ENCODE results near the gene DHDDS.
A peak's percentile ranks its signal among the peaks of the same experiment; 100 is the strongest.

Gene DHDDS

GRCh38 chr1:26477446-26478152 is 45.5 kb downstream of the DHDDS start:
- Histone ChIP-seq H3K27me3 (ENCODE audit: insufficient read depth, low read length) (no peaks in the 10 kb centered on the region), H2AFZ (ENCODE audit: low read length, unreplicated experiment) (no peak overlapping the region), H3K27ac (ENCODE audit: low read depth, low read length) (no peak overlapping the region), H3K79me2 (ENCODE audit: control insufficient read depth, insufficient read depth, low read length, unreplicated experiment) (peaks cover 25% of the 10 kb centered on the region), H3K4me3 (ENCODE audit: low read depth, low read length) (no peak overlapping the region), H3K4me1 (ENCODE audit: control insufficient read depth, insufficient read depth, low read length, unreplicated experiment) (peaks cover 16% of the 10 kb centered on the region), H3K36me3 (ENCODE audit: insufficient read depth, low read length) (peaks cover 37% of the 10 kb centered on the region)

- peaks cover 23% of the 10 kb centered on the region for H3K79me2 ChIP-seq (ENCODE audit: control insufficient read depth, insufficient read depth, low read length, unreplicated experiment)
- no peaks in the 10 kb centered on the region for H3K27me3 ChIP-seq (ENCODE audit: insufficient read depth, low read length)
- H3K4me1 ChIP-seq (ENCODE audit: control insufficient read depth, insufficient read depth, low read length, unreplicated experiment) = peaks cover 20% of the 10 kb centered on the region
Measured at GRCh38 chr1:26478159-26478558, 46.0 kb downstream of the DHDDS start.

GRCh38 chr1:26478988-26479387 is 46.9 kb downstream of the DHDDS start:
- Histone ChIP-seq H3K27me3 (ENCODE audit: insufficient read depth, low read length) (no peaks in the 10 kb centered on the region), H3K4me3 (ENCODE audit: low read depth, low read length) (no peak overlapping the region), H2AFZ (ENCODE audit: low read length, unreplicated experiment) (no peak overlapping the region), H3K4me1 (ENCODE audit: control insufficient read depth, insufficient read depth, low read length, unreplicated experiment) (peaks cover 16% of the 10 kb centered on the region), H3K36me3 (ENCODE audit: insufficient read depth, low read length) (peaks cover 28% of the 10 kb centered on the region), H3K79me2 (ENCODE audit: control insufficient read depth, insufficient read depth, low read length, unreplicated experiment) (peaks cover 15% of the 10 kb centered on the region), H3K27ac (ENCODE audit: low read depth, low read length) (no peak overlapping the region)

More at GRCh38 chr1:26478159-26478558, 46.0 kb downstream of the DHDDS start:
- Histone ChIP-seq H3K4me3 (ENCODE audit: low read depth, low read length) (no peak overlapping the region), H3K36me3 (ENCODE audit: insufficient read depth, low read length) (peaks cover 36% of the 10 kb centered on the region), H2AFZ (ENCODE audit: low read length, unreplicated experiment) (no peak overlapping the region), H3K27ac (ENCODE audit: low read depth, low read length) (no peak overlapping the region)

GRCh38 chr1:26482921-26483320 is 50.8 kb downstream of the DHDDS start:
- H3K79me2 ChIP-seq (ENCODE audit: control insufficient read depth, insufficient read depth, low read length, unreplicated experiment) = no peaks in the 10 kb centered on the region
- H3K27ac ChIP-seq (ENCODE audit: low read depth, low read length) = no peak overlapping the region
- no peaks in the 10 kb centered on the region for H3K36me3 ChIP-seq (ENCODE audit: insufficient read depth, low read length)
- no peak overlapping the region for H3K4me3 ChIP-seq (ENCODE audit: low read depth, low read length)
- no peaks in the 10 kb centered on the region for H3K27me3 ChIP-seq (ENCODE audit: insufficient read depth, low read length)
- no peak overlapping the region for H2AFZ ChIP-seq (ENCODE audit: low read length, unreplicated experiment)
- peaks cover 5% of the 10 kb centered on the region for H3K4me1 ChIP-seq (ENCODE audit: control insufficient read depth, insufficient read depth, low read length, unreplicated experiment)

GRCh38 chr1:26483980-26484379 is 51.9 kb downstream of the DHDDS start:
- Histone ChIP-seq H3K27ac (ENCODE audit: low read depth, low read length) (no peak overlapping the region), H3K79me2 (ENCODE audit: control insufficient read depth, insufficient read depth, low read length, unreplicated experiment) (no peaks in the 10 kb centered on the region), H3K27me3 (ENCODE audit: insufficient read depth, low read length) (no peaks in the 10 kb centered on the region), H3K4me3 (ENCODE audit: low read depth, low read length) (no peak overlapping the region), H2AFZ (ENCODE audit: low read length, unreplicated experiment) (no peak overlapping the region), H3K36me3 (ENCODE audit: insufficient read depth, low read length) (no peaks in the 10 kb centered on the region), H3K4me1 (ENCODE audit: control insufficient read depth, insufficient read depth, low read length, unreplicated experiment) (peaks cover 5% of the 10 kb centered on the region)

GRCh38 chr1:26490155-26490554 is 58.0 kb downstream of the DHDDS start:
- no peaks in the 10 kb centered on the region for H3K4me1 ChIP-seq (ENCODE audit: control insufficient read depth, insufficient read depth, low read length, unreplicated experiment)
- H2AFZ ChIP-seq (ENCODE audit: low read length, unreplicated experiment) = no peak overlapping the region
- H3K4me3 ChIP-seq (ENCODE audit: low read depth, low read length) = no peak overlapping the region
- H3K27me3 ChIP-seq (ENCODE audit: insufficient read depth, low read length) = no peaks in the 10 kb centered on the region
- no peaks in the 10 kb centered on the region for H3K79me2 ChIP-seq (ENCODE audit: control insufficient read depth, insufficient read depth, low read length, unreplicated experiment)
- no peak overlapping the region for H3K27ac ChIP-seq (ENCODE audit: low read depth, low read length)
- H3K36me3 ChIP-seq (ENCODE audit: insufficient read depth, low read length) = no peaks in the 10 kb centered on the region

GRCh38 chr1:26493267-26493666 is 61.1 kb downstream of the DHDDS start:
- Histone ChIP-seq H3K79me2 (ENCODE audit: control insufficient read depth, insufficient read depth, low read length, unreplicated experiment) (no peaks in the 10 kb centered on the region), H3K27ac (ENCODE audit: low read depth, low read length) (no peak overlapping the region), H2AFZ (ENCODE audit: low read length, unreplicated experiment) (no peak overlapping the region), H3K4me3 (ENCODE audit: low read depth, low read length) (no peak overlapping the region), H3K4me1 (ENCODE audit: control insufficient read depth, insufficient read depth, low read length, unreplicated experiment) (no peaks in the 10 kb centered on the region), H3K36me3 (ENCODE audit: insufficient read depth, low read length) (no peaks in the 10 kb centered on the region), H3K27me3 (ENCODE audit: insufficient read depth, low read length) (no peaks in the 10 kb centered on the region)

- H3K27ac ChIP-seq (ENCODE audit: low read depth, low read length) = no peak overlapping the region
- no peak overlapping the region for H3K4me3 ChIP-seq (ENCODE audit: low read depth, low read length)
Measured at GRCh38 chr1:26493938-26494337, 61.8 kb downstream of the DHDDS start.

GRCh38 chr1:26496861-26497260 is 64.7 kb downstream of the DHDDS start:
- no peaks in the 10 kb centered on the region for H3K27me3 ChIP-seq (ENCODE audit: insufficient read depth, low read length)
- no peaks in the 10 kb centered on the region for H3K36me3 ChIP-seq (ENCODE audit: insufficient read depth, low read length)
- H3K4me3 ChIP-seq (ENCODE audit: low read depth, low read length) = no peak overlapping the region
- H2AFZ ChIP-seq (ENCODE audit: low read length, unreplicated experiment) = no peak overlapping the region
- H3K79me2 ChIP-seq (ENCODE audit: control insufficient read depth, insufficient read depth, low read length, unreplicated experiment) = no peaks in the 10 kb centered on the region
- no peaks in the 10 kb centered on the region for H3K4me1 ChIP-seq (ENCODE audit: control insufficient read depth, insufficient read depth, low read length, unreplicated experiment)
- no peak overlapping the region for H3K27ac ChIP-seq (ENCODE audit: low read depth, low read length)

More at GRCh38 chr1:26493938-26494337, 61.8 kb downstream of the DHDDS start:
- no peaks in the 10 kb centered on the region for H3K36me3 ChIP-seq (ENCODE audit: insufficient read depth, low read length)
- H3K27me3 ChIP-seq (ENCODE audit: insufficient read depth, low read length) = no peaks in the 10 kb centered on the region
- no peaks in the 10 kb centered on the region for H3K4me1 ChIP-seq (ENCODE audit: control insufficient read depth, insufficient read depth, low read length, unreplicated experiment)
- H3K79me2 ChIP-seq (ENCODE audit: control insufficient read depth, insufficient read depth, low read length, unreplicated experiment) = no peaks in the 10 kb centered on the region
- no peak overlapping the region for H2AFZ ChIP-seq (ENCODE audit: low read length, unreplicated experiment)

GRCh38 chr1:26498894-26499293 is 66.8 kb downstream of the DHDDS start:
- no peaks in the 10 kb centered on the region for H3K79me2 ChIP-seq (ENCODE audit: control insufficient read depth, insufficient read depth, low read length, unreplicated experiment)
- H2AFZ ChIP-seq (ENCODE audit: low read length, unreplicated experiment) = no peak overlapping the region
- no peaks in the 10 kb centered on the region for H3K36me3 ChIP-seq (ENCODE audit: insufficient read depth, low read length)
- H3K27me3 ChIP-seq (ENCODE audit: insufficient read depth, low read length) = no peaks in the 10 kb centered on the region
- H3K27ac ChIP-seq (ENCODE audit: low read depth, low read length) = no peak overlapping the region
- no peak overlapping the region for H3K4me3 ChIP-seq (ENCODE audit: low read depth, low read length)
- no peaks in the 10 kb centered on the region for H3K4me1 ChIP-seq (ENCODE audit: control insufficient read depth, insufficient read depth, low read length, unreplicated experiment)

GRCh38 chr1:26500488-26501175 is 68.5 kb downstream of the DHDDS start:
- no peaks in the 10 kb centered on the region for H3K4me1 ChIP-seq (ENCODE audit: control insufficient read depth, insufficient read depth, low read length, unreplicated experiment)
- H3K36me3 ChIP-seq (ENCODE audit: insufficient read depth, low read length) = no peaks in the 10 kb centered on the region
- no peaks in the 10 kb centered on the region for H3K79me2 ChIP-seq (ENCODE audit: control insufficient read depth, insufficient read depth, low read length, unreplicated experiment)
- H3K4me3 ChIP-seq (ENCODE audit: low read depth, low read length) = peak overlapping the region; percentile 78
- peak overlapping the region; percentile 89 for H2AFZ ChIP-seq (ENCODE audit: low read length, unreplicated experiment)
- H3K27me3 ChIP-seq (ENCODE audit: insufficient read depth, low read length) = no peaks in the 10 kb centered on the region
- H3K27ac ChIP-seq (ENCODE audit: low read depth, low read length) = peak overlapping the region; percentile 69

All from ACC112 (cell line).